ENCODE measurements around the gene GPS1. TPM values are rescaled to one million over a fixed set of nuclear protein-coding genes. Genes with fewer than 3 reads are reported as not detected.

The GPS1 gene
- total and polyA plus RNA-seq, 2 experiments from 2014 or later: 136 to 242 TPM

- Histone ChIP-seq H3K36me3 (ENCODE audit: insufficient read depth) (peaks cover 4% of the 10 kb centered on the region; the same call in 1 of the 2 replicates), H4K20me1 (replicated peaks; ENCODE audit: insufficient read depth) (peaks cover 8% of the 10 kb centered on the region; the same call in 1 of the 2 replicates), H3K27ac (ENCODE audit: low read depth) (no peak overlapping the region), H3K9me2 (ENCODE audit: insufficient read depth) (no peaks in the 10 kb centered on the region), H3K79me2 (replicated peaks; ENCODE audit: insufficient read depth) (peaks cover 9% of the 10 kb centered on the region; the same call in 1 of the 2 replicates), H3K4me3 (no peak overlapping the region), H3K4me2 (no peak overlapping the region), H3K27me3 (ENCODE audit: insufficient read depth) (no peaks in the 10 kb centered on the region), H2AFZ (no peak overlapping the region), H3F3A (replicated peaks; ENCODE audit: low read depth) (0 out of 2 replicates have a peak, but pooled peaks cover 6% of the 10 kb centered on the region), H3K4me1 (ENCODE audit: insufficient read depth) (no peaks in the 10 kb centered on the region)
- Mint-ChIP-seq H3K4me1 (no peaks in the 10 kb centered on the region; the same call in 2 of the 3 replicates), H3K4me3 (no peak overlapping the region), H3K27ac (no peak overlapping the region), H3K9me3 (no peaks in the 10 kb centered on the region), H3K36me3 (ENCODE audit: low read depth) (peaks cover 21% of the 10 kb centered on the region), H3K27me3 (ENCODE audit: insufficient read depth, low read depth, poor library complexity) (peaks cover 15% of the 10 kb centered on the region)
- ATAC-seq: no peak
- DNase-seq (ENCODE audit: low spot score): no peak
- TF ChIP-seq POLR2AphosphoS5 (IDR thresholded peaks at IDR 0.05; ENCODE audit: low read depth) (no peak), ZNF114 (CRISPR knock-in tag; IDR thresholded peaks at IDR 0.05) (no peak), CREB1 (CRISPR knock-in tag; IDR thresholded peaks at IDR 0.05; ENCODE audit: low read depth) (0 out of 2 replicates have a peak, but pooled peaks have one; percentile 24)
Measured at GRCh38 chr17:82054351-82055022, 2.8 kb downstream of the GPS1 start.

- no peaks in the 10 kb centered on the region for H3K9me2 ChIP-seq (ENCODE audit: insufficient read depth)
- peaks cover 8% of the 10 kb centered on the region; the same call in 1 of the 2 replicates for H4K20me1 ChIP-seq (replicated peaks; ENCODE audit: insufficient read depth)
- ATAC-seq: no peak
- H3K36me3 Mint-ChIP-seq (ENCODE audit: low read depth): peaks cover 22% of the 10 kb centered on the region
- no peak overlapping the region for H3K27ac Mint-ChIP-seq
- H2AFZ ChIP-seq: no peak overlapping the region
- H3K27me3 ChIP-seq (ENCODE audit: insufficient read depth): no peaks in the 10 kb centered on the region
- peaks cover 4% of the 10 kb centered on the region; the same call in 1 of the 2 replicates for H3K36me3 ChIP-seq (ENCODE audit: insufficient read depth)
- peaks cover 9% of the 10 kb centered on the region; the same call in 1 of the 2 replicates for H3F3A ChIP-seq (replicated peaks; ENCODE audit: low read depth)
- H3K27me3 Mint-ChIP-seq (ENCODE audit: insufficient read depth, low read depth, poor library complexity): peaks cover 16% of the 10 kb centered on the region
- H3K9me3 Mint-ChIP-seq: no peaks in the 10 kb centered on the region
- DNase-seq (ENCODE audit: low spot score): no peak
- no peaks in the 10 kb centered on the region for H3K4me1 ChIP-seq (ENCODE audit: insufficient read depth)
- no peak overlapping the region for H3K4me3 Mint-ChIP-seq
- peaks cover 9% of the 10 kb centered on the region; the same call in 1 of the 2 replicates for H3K79me2 ChIP-seq (replicated peaks; ENCODE audit: insufficient read depth)
- H3K4me1 Mint-ChIP-seq: no peaks in the 10 kb centered on the region; the same call in 2 of the 3 replicates
- no peak overlapping the region for H3K4me3 ChIP-seq
- no peak overlapping the region for H3K4me2 ChIP-seq
- H3K27ac ChIP-seq (ENCODE audit: low read depth): no peak overlapping the region
- TF ChIP-seq NANOG (IDR thresholded peaks at IDR 0.05; ENCODE audit: borderline replicate concordance) (no peak), CREB1 (CRISPR knock-in tag; IDR thresholded peaks at IDR 0.05; ENCODE audit: low read depth) (no peak), ZNF331 (CRISPR knock-in tag; IDR thresholded peaks at IDR 0.05; ENCODE audit: low read depth) (no peak), ZNF462 (CRISPR knock-in tag; IDR thresholded peaks at IDR 0.05) (no peak), ZNF114 (CRISPR knock-in tag; IDR thresholded peaks at IDR 0.05) (no peak)
- TF ChIP-seq, protein P1, sequence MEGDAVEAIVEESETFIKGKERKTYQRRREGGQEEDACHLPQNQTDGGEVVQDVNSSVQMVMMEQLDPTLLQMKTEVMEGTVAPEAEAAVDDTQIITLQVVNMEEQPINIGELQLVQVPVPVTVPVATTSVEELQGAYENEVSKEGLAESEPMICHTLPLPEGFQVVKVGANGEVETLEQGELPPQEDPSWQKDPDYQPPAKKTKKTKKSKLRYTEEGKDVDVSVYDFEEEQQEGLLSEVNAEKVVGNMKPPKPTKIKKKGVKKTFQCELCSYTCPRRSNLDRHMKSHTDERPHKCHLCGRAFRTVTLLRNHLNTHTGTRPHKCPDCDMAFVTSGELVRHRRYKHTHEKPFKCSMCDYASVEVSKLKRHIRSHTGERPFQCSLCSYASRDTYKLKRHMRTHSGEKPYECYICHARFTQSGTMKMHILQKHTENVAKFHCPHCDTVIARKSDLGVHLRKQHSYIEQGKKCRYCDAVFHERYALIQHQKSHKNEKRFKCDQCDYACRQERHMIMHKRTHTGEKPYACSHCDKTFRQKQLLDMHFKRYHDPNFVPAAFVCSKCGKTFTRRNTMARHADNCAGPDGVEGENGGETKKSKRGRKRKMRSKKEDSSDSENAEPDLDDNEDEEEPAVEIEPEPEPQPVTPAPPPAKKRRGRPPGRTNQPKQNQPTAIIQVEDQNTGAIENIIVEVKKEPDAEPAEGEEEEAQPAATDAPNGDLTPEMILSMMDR (conservative IDR thresholded peaks at IDR 0.05; ENCODE audit: low read depth in 2 of 2): no peak
Measured at GRCh38 chr17:82055023-82055964, 3.6 kb downstream of the GPS1 start.
